Large intestine (tissue), 3 donors: ENCODE results near the gene PSRC1. TPM values are rescaled to one million over a fixed set of nuclear protein-coding genes. Genes with fewer than 3 reads are reported as not detected.
A peak's percentile ranks its signal among the peaks of the same experiment; 100 is the strongest.

Source experiments
- DNase-seq, 2 donors: peaks; one replicate each; pipeline versions ENCODE4 v3.0.0 to v3.0.0-alpha.2; 2013
- H3K27ac ChIP-seq: one replicate; pipeline ENCODE4 v1.5.1; 2013; ENCODE audit warnings: low read length
- H3K27me3 ChIP-seq: 2 replicates; pipeline ENCODE4 v1.6.1; 2013; ENCODE audit warnings: low read length; ENCODE audit not compliant: control insufficient read depth, insufficient read depth
- H3K36me3 ChIP-seq: 2 replicates; pipeline ENCODE4 v1.6.1; 2013; ENCODE audit warnings: low read length; ENCODE audit not compliant: control insufficient read depth, insufficient read depth
- H3K4me1 ChIP-seq: one replicate; pipeline ENCODE4 v1.6.1; 2013; ENCODE audit warnings: low read length; ENCODE audit not compliant: control insufficient read depth, insufficient read depth
- H3K4me3 ChIP-seq: one replicate; pipeline ENCODE4 v1.5.1; 2013; ENCODE audit warnings: low read length
- H3K9me3 ChIP-seq: one replicate; pipeline ENCODE4 v1.6.1; 2013; ENCODE audit warnings: mild to moderate bottlenecking, low read depth, low read length, moderate library complexity; ENCODE audit not compliant: control insufficient read depth
- WGBS: methylation state at CpG from one replicate; pipeline ENCODE4 v1.1.5; 2013; ENCODE audit warnings: low lambda C conversion rate; ENCODE audit not compliant: insufficient coverage; 5-methylcytosine and 5-hydroxymethylcytosine counted together
- polyA plus RNA-seq: library from polyadenylated mRNA; unstranded; fragments of 120-200 nt; gene quantifications from one replicate; pipeline ENCODE4 v1.2.1, GENCODE V29; 2013

The PSRC1 gene
- polyA plus RNA-seq, 1 donor = 12.9 TPM

- H3K4me3 ChIP-seq = peak overlapping the region; percentile 62
These were observed 421 bp downstream of the PSRC1 start for GRCh38 chr1:109282497-109282951.

GRCh38 chr1:109281680-109282496 is 1.1 kb downstream of the PSRC1 start:
- peak overlapping the region; percentile 62 for H3K4me3 ChIP-seq
- no peak overlapping the region for H3K27ac ChIP-seq

More at GRCh38 chr1:109282497-109282951, 421 bp downstream of the PSRC1 start:
- H3K9me3 ChIP-seq = no peaks in the 10 kb centered on the region
- no peaks in the 10 kb centered on the region for H3K27me3 ChIP-seq
- H3K4me1 ChIP-seq = peaks cover 31% of the 10 kb centered on the region
- peak in 1 of 2 donors; percentile 42 for DNase-seq
- peak overlapping the region; percentile 86 for H3K27ac ChIP-seq
- WGBS = no CpG with 5 or more reads among the region's 10 CpGs
- peaks cover 11% of the 10 kb centered on the region for H3K36me3 ChIP-seq

GRCh38 chr1:109280862-109281261 is 2.1 kb downstream of the PSRC1 start:
- no peak overlapping the region for H3K4me3 ChIP-seq
- H3K9me3 ChIP-seq = no peaks in the 10 kb centered on the region
- peaks cover 11% of the 10 kb centered on the region for H3K36me3 ChIP-seq
- H3K4me1 ChIP-seq = peaks cover 43% of the 10 kb centered on the region
- WGBS = 100% methylated on average over 1 of the region's 12 CpGs
- DNase-seq = no peak
- no peaks in the 10 kb centered on the region for H3K27me3 ChIP-seq
- H3K27ac ChIP-seq = no peak overlapping the region

More at GRCh38 chr1:109281680-109282496, 1.1 kb downstream of the PSRC1 start:
- Histone ChIP-seq H3K27me3 (no peaks in the 10 kb centered on the region), H3K36me3 (peaks cover 11% of the 10 kb centered on the region), H3K4me1 (peaks cover 38% of the 10 kb centered on the region), H3K9me3 (no peaks in the 10 kb centered on the region)
- no peak for DNase-seq
- WGBS = no CpG with 5 or more reads among the region's 28 CpGs

- 94% methylated on average over 3 of the region's 5 CpGs for WGBS
- Histone ChIP-seq H3K27me3 (no peaks in the 10 kb centered on the region), H3K9me3 (no peaks in the 10 kb centered on the region), H3K4me1 (peaks cover 54% of the 10 kb centered on the region), H3K36me3 (peaks cover 11% of the 10 kb centered on the region), H3K4me3 (no peak overlapping the region), H3K27ac (no peak overlapping the region)
- DNase-seq = no peak
These were observed 3.2 kb downstream of the PSRC1 start for GRCh38 chr1:109279615-109280278.

GRCh38 chr1:109277434-109278204 is 5.3 kb downstream of the PSRC1 start:
- Histone ChIP-seq H3K4me1 (peaks cover 67% of the 10 kb centered on the region), H3K27ac (peak overlapping the region; percentile 87), H3K27me3 (no peaks in the 10 kb centered on the region), H3K36me3 (peaks cover 11% of the 10 kb centered on the region), H3K4me3 (no peak overlapping the region), H3K9me3 (peaks cover 2% of the 10 kb centered on the region)
- peak; percentile 91 to 94 for DNase-seq
- no CpG with 5 or more reads among the region's 7 CpGs for WGBS

- DNase-seq = no peak
- WGBS = no CpG with 5 or more reads among the region's 9 CpGs
These were observed 7.1 kb downstream of the PSRC1 start for GRCh38 chr1:109275706-109276345.

GRCh38 chr1:109274533-109275476 is 8.1 kb downstream of the PSRC1 start:
- Histone ChIP-seq H3K4me3 (peak overlapping the region; percentile 26), H3K4me1 (peaks cover 57% of the 10 kb centered on the region), H3K27ac (peak overlapping the region; percentile 76), H3K36me3 (peaks cover 15% of the 10 kb centered on the region), H3K27me3 (no peaks in the 10 kb centered on the region), H3K9me3 (peaks cover 2% of the 10 kb centered on the region)
- peak; percentile 76 for DNase-seq
- no CpG with 5 or more reads among the region's 24 CpGs for WGBS

More at GRCh38 chr1:109275706-109276345, 7.1 kb downstream of the PSRC1 start:
- H3K27ac ChIP-seq = peak overlapping the region; percentile 76
- H3K4me3 ChIP-seq = no peak overlapping the region
- no peaks in the 10 kb centered on the region for H3K27me3 ChIP-seq
- peaks cover 2% of the 10 kb centered on the region for H3K9me3 ChIP-seq
- H3K36me3 ChIP-seq = peaks cover 19% of the 10 kb centered on the region
- H3K4me1 ChIP-seq = peaks cover 57% of the 10 kb centered on the region

- WGBS = no CpG with 5 or more reads among the region's 30 CpGs
- Histone ChIP-seq H3K4me1 (peaks cover 57% of the 10 kb centered on the region), H3K9me3 (peaks cover 2% of the 10 kb centered on the region), H3K27me3 (no peaks in the 10 kb centered on the region), H3K36me3 (peaks cover 17% of the 10 kb centered on the region), H3K27ac (peak overlapping the region; percentile 76), H3K4me3 (peak overlapping the region; percentile 26)
- no peak for DNase-seq
These were observed 9.2 kb downstream of the PSRC1 start for GRCh38 chr1:109273570-109274288.
